ENCODE data around the gene ALG5.

The ALG5 gene

DNA sequence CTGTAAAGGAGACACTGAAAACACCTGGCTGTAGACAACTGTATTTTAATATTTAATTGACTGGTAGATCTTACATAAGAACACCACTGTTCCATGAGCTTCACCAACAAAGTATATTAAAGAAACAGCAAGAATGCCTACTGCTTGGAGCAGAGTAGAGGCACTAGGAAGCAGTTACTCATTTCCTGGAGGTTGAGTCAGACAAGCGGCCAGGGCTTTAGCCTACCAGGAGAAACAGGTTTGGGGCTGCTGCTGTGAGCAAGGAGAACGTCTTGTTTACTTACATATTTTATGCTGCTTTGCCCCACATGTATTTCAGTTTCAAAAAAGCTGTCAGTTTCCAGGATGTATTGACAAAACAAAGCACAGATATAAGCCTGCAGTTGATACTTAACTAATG is 33.4 kb downstream of the ALG5 start:
- DNase-seq (ENCODE audit: low read depth) = peak; percentile 11
- no peak overlapping the region for H3K4me3 ChIP-seq (ENCODE audit: low read length)
- TF ChIP-seq, protein P1, sequence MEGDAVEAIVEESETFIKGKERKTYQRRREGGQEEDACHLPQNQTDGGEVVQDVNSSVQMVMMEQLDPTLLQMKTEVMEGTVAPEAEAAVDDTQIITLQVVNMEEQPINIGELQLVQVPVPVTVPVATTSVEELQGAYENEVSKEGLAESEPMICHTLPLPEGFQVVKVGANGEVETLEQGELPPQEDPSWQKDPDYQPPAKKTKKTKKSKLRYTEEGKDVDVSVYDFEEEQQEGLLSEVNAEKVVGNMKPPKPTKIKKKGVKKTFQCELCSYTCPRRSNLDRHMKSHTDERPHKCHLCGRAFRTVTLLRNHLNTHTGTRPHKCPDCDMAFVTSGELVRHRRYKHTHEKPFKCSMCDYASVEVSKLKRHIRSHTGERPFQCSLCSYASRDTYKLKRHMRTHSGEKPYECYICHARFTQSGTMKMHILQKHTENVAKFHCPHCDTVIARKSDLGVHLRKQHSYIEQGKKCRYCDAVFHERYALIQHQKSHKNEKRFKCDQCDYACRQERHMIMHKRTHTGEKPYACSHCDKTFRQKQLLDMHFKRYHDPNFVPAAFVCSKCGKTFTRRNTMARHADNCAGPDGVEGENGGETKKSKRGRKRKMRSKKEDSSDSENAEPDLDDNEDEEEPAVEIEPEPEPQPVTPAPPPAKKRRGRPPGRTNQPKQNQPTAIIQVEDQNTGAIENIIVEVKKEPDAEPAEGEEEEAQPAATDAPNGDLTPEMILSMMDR (conservative IDR thresholded peaks at IDR 0.05; ENCODE audit: low read depth, low read length) = no peak

DNA sequence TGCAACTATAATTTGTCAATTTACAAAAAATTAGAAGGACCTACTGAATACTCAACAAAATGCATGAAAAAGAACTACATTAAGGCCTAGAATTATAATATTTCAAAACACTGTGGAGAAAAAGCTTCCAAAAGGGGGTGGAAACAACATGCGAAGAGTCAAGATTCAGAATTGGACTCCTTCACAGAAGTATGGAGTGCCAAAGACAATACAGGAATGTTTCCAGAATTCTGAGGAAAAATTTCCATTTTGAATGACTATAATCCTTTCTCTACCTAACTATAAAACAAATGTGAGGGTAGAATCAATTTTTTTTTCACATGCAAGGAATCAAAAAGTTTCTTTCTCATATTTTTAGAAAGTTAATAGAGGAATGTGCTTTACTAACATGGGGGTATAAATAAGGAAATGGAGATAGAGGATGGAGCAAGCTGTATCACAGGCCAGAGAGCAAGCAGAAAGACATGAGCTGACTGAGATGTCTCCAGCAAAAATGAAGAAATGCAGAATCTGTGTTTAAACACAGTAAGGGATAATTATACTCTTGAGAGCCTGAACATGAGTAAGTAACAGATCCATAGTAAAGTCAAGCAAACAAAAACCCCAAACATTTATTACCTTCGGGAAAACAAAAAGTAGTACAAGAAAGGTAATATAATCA is 39.6 kb downstream of the ALG5 start:
- TF ChIP-seq, protein P1 (conservative IDR thresholded peaks at IDR 0.05; ENCODE audit: low read depth, low read length) = no peak
- DNase-seq (ENCODE audit: low read depth) = no peak
- H3K4me3 ChIP-seq (ENCODE audit: low read length) = no peak overlapping the region

DNA sequence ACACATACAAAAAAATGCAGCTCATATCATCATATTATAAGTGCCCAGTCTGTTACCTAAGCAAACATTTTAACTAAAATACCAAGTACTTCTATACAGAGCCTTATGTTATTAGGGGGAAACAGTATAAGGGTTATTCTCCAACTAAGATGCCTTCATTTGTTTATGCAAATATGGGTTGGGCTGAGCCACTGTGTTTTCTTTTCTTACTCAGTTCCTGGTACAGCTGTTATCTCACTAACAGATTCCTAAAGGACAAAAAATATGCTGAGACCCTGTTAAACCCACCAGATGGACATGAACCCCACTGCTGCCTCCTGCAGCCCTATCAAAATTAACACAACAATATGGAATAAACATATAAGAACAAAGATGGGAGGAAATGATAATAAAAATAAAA is 44.6 kb downstream of the ALG5 start:
- DNase-seq (ENCODE audit: low read depth) = no peak
- no peak overlapping the region for H3K4me3 ChIP-seq (ENCODE audit: low read length)
- TF ChIP-seq, protein P1 (conservative IDR thresholded peaks at IDR 0.05; ENCODE audit: low read depth, low read length) = no peak

DNA sequence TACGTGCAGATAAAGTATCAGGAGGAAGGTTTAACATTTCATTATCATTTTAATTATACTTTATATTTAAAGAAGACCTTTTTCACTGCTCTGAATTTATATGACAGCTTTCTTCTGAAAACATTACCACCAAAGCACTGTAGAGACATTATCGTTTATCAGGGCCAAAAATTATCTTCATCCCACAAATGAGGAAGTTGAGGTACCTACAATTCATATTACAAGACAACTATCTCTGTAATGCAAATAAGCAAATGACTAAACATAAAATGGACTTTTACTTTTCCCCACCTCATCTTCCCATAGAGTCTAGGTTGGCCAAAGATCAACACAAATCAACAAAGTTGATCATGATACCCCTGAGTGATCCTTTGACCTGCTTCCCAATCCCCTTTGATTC is 48.2 kb downstream of the ALG5 start:
- DNase-seq (ENCODE audit: low read depth) = no peak
- no peak overlapping the region for H3K4me3 ChIP-seq (ENCODE audit: low read length)
- TF ChIP-seq, protein P1 (conservative IDR thresholded peaks at IDR 0.05; ENCODE audit: low read depth, low read length) = no peak

DNA sequence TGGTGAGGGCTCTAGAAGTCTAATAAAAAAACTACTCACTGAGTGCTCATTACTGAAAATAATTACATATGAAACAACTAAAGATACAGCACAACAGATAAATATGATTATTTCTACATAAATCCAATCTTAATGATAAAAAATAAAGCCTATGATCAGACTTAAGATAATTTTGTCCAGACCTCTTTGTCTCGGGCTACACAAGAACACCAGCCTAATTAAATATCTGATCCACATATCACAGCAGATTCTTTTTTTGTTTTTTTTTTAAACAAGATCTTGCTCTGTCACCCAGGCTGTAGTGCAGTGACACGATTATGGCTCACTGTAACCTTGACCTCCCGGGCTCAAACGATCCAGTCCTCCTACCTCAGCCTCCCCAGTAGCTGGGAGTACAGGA is 48.8 kb downstream of the ALG5 start:
- no peak overlapping the region for H3K4me3 ChIP-seq (ENCODE audit: low read length)
- TF ChIP-seq, protein P1 (conservative IDR thresholded peaks at IDR 0.05; ENCODE audit: low read depth, low read length) = no peak
- no peak for DNase-seq (ENCODE audit: low read depth)

DNA sequence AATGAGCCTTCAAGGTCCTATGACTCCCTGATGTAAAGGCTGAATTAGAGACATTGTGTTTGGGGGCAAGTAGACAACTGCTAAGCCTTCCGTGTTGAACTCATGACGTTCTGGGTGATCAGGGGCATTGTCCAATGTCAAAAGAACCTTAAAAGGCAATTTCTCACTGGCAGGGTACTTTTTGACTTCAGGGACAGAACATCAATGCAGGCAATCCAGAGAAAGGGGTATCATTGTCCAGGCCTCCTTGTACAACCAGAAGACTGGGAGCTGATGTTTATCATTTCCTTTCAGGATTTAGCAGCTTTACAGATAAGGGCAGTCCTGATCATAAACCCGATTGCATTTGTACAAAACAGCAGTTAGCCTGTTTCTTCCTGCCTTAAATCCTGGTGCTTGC is 54.1 kb downstream of the ALG5 start:
- DNase-seq (ENCODE audit: low read depth) = no peak
- no peak overlapping the region for H3K4me3 ChIP-seq (ENCODE audit: low read length)
- TF ChIP-seq, protein P1 (conservative IDR thresholded peaks at IDR 0.05; ENCODE audit: low read depth, low read length) = no peak

DNA sequence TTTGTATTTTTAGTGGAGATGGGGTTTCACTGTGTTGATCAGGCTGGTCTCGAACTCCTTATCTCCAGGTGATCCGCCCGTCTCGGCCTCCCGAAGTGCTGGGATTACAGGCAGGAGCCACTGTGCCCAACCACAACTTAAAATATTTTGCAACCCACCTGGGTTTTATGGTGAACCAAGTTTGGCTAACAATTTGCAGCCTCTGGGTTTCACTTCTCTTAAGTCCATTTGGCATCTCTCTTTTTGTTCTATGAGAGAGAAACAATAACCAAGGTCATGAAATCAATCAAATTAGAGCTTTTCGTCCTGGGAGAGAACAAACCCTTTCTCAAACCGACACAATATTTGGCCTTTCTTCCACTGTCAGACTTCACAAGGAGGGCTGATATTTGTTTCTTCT is 73.5 kb downstream of the ALG5 start:
- no peak overlapping the region for H3K4me3 ChIP-seq (ENCODE audit: low read length)

More for the DNA sequence above, 73.5 kb downstream of the ALG5 start:
- TF ChIP-seq, protein P1 (conservative IDR thresholded peaks at IDR 0.05; ENCODE audit: low read depth, low read length) = no peak
- DNase-seq (ENCODE audit: low read depth) = no peak
